ENCODE results near the gene PITRM1.
A peak's percentile ranks its signal among the peaks of the same experiment; 100 is the strongest.
"Not testable (repeated sequence)": the region's sequence is repeated elsewhere in the genome, so short reads cannot be mapped to it uniquely, and the experiment has no call there.

The PITRM1 gene, protein sequence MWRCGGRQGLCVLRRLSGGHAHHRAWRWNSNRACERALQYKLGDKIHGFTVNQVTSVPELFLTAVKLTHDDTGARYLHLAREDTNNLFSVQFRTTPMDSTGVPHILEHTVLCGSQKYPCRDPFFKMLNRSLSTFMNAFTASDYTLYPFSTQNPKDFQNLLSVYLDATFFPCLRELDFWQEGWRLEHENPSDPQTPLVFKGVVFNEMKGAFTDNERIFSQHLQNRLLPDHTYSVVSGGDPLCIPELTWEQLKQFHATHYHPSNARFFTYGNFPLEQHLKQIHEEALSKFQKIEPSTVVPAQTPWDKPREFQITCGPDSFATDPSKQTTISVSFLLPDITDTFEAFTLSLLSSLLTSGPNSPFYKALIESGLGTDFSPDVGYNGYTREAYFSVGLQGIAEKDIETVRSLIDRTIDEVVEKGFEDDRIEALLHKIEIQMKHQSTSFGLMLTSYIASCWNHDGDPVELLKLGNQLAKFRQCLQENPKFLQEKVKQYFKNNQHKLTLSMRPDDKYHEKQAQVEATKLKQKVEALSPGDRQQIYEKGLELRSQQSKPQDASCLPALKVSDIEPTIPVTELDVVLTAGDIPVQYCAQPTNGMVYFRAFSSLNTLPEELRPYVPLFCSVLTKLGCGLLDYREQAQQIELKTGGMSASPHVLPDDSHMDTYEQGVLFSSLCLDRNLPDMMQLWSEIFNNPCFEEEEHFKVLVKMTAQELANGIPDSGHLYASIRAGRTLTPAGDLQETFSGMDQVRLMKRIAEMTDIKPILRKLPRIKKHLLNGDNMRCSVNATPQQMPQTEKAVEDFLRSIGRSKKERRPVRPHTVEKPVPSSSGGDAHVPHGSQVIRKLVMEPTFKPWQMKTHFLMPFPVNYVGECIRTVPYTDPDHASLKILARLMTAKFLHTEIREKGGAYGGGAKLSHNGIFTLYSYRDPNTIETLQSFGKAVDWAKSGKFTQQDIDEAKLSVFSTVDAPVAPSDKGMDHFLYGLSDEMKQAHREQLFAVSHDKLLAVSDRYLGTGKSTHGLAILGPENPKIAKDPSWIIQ

DNA sequence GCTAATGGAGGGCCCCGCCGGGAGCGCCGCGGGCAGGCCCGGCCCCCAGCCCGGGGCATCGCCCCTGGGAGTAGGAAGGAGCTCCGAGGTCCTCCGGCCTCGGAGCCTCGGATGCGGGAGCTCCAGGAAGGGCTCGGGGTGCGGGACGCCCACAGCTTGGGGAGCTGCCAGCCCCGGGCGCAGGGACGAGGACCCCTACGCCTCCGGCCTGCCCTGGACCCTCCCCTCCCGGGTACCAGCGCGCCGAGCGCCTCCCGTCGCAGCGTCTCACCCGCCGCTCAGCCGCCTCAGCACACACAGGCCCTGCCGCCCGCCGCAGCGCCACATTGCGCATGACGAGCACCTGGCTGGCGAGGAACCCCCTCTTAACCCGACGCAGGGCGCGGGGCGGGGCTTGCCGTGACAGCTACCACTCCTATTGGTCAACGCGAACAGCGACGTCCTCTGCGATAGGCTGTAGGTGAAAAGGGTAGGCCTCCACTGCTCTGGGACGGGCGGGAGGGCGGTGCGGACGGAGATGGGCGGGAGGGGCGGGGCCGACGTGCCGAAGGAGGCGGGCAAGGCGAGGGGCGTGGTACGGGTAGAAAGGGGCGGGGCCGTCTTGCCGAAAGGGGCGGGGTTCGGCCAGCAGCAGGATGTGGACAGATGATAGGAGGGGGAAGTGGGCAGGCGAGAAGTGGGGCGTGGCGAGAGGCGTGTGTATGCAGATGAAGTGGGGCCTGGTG, at the start of gene PITRM1:
TSS of gene PITRM1 (minus strand) at position 337 of the 725 bp plus-strand sequence. CDS start at position 327, 10 bp downstream.
- DNase-seq (ENCODE audit: extremely low read depth in 1 of 2, low read depth in 1 of 2): peak; percentile 97 to 99

DNA sequence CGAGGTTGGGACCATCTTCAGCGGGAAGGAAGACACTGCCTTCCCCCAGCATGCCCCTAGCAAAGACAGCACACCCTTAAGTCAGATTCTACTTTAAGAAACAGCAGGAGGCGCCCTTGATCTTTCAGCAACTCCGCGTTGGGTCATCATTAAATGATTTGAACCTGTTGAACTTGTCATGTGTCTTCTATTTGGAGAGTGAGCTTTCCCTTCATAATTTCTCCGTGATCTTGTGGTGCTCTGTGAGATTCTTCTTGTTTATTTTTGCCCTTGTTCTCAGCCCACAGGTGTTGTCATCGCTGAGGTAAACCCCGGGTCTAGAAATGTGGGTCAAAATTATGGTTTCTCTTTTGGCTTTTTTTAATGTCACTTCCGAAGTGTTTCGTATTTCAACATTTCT, 49.5 kb upstream of the PITRM1 start:
- no peak for DNase-seq (ENCODE audit: extremely low read depth in 1 of 2, low read depth in 1 of 2)

DNA sequence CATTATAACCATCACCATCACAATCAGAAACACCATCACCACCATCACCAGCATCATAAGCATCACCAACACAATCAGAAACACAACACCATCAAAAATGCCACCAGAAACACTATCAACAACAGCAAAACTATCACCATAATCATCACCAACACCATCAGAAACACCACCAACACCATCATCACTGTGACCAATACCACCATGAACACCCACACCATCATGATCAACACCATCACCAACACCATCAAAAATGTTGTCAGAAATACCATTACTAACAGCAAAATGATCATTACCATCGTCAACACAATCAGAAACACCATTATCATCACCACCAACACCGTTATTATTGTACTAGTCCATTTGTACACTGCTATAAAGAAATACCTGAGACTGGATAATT, 49.0 kb upstream of the PITRM1 start:
- not testable (repeated sequence) for DNase-seq (ENCODE audit: extremely low read depth in 1 of 2, low read depth in 1 of 2)

DNA sequence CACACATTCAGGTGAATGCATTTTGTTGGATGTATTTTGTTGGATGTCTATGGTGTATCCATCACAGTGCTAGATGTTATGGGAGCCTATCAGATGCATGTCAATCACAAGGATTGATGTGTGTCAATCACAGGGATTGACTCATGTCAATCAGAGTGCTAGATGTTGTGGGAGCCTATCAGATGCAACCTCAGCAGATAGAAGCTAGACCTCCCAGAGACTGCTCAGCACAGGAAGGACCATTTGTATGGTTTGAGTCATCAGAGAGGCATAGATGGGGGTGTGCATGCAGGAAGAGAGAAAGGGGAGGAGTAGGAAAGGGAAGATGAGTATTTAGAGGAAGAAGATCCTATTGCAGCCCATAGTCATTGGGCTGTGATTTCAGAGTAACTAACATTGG, 48.3 kb upstream of the PITRM1 start:
- no peak for DNase-seq (ENCODE audit: extremely low read depth in 1 of 2, low read depth in 1 of 2)

DNA sequence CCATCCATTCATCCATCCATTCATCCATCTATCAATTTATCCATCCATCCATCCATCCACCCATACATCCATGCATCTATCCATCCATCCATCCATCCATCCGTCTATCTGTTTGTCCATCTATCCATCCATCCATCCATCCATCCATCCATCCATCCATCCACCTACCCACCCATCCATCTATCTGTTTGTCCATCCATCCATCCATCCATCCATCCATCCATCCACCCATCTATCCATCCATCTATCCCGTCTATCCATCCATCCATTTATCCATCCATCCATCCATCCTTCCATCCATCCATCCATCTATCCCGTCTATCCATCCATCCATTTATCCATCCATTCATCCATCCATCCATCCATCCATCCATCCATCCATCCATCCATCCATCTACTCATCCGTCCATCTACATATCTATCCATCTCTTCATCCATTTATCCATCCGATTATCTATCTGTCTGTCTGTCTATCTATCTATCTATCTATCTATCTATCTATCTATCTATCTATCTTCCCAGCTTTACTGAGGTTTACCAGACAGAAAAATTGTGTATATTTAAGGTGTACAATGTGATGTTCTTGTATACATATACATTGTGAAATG, 46.5 kb upstream of the PITRM1 start:
- DNase-seq (ENCODE audit: extremely low read depth in 1 of 2, low read depth in 1 of 2): not testable (repeated sequence)

DNA sequence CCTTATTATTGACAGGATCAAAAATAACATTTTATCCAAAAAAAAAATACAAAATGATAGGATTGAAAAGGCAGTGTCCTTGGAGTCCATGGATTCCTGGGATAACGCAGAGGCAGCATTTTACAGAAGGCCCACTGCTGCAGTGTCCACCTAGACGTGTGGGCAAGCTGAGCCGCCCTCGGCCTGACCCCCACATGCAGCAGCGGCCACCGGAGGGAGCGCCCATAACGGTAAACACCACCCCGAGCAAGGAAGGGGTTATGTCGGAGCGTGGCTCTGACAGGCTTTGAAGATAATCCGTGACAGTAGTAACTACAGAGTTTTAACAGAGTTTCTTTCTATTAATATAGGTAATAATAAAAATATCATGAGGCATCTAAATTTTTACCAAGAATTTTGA, 45.3 kb upstream of the PITRM1 start:
- DNase-seq (ENCODE audit: extremely low read depth in 1 of 2, low read depth in 1 of 2): no peak

DNA sequence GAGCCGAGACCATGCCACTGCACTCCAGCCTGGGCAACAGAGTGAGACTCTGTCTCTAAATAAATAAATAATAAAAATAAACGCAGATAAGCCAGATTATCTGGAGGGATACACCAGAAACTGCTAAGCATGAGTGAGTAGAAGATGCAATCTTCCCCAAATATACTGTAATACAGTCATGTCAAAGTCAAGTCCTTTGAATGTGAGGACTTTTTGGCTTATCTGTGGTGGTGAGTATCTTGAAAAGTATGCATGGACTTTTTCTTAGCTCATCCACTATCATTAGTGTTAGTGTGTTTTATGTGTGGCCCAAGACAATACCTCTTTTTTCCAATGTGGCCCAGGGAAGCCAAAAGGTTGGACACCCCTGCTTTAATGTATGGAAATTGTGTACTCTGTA, 44.7 kb upstream of the PITRM1 start:
- no peak for DNase-seq (ENCODE audit: extremely low read depth in 1 of 2, low read depth in 1 of 2)

DNA sequence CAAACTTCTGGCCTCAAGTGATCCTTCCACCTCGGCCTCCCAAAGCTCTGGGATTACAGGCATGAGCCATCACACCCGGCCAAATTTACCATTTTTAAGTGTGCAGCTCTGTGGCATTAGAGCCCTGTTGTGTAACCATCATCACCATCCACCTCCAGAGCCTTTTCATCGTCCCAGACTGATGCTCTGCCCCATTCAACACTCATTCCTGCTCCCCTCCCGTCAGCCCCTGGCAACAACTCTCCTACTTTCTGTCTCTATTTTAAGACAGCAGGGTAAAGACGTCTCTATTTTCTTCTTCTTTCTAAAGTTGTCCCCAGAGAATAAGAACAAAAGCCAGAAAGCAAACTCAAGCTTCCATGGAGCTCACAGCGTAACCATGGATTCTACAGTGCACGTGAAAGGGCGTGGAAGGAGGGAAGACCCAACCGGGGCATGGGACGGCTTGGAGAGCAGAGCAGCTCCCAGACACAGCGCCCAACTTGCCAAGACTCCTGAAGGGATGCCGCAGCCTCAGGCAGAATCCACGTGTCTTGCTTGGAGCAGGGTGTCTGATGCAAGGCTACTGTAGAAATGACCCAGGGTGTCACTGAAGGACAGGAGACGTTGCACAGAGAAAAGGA, 42.7 kb upstream of the PITRM1 start:
- DNase-seq (ENCODE audit: extremely low read depth in 1 of 2, low read depth in 1 of 2): no peak

DNA sequence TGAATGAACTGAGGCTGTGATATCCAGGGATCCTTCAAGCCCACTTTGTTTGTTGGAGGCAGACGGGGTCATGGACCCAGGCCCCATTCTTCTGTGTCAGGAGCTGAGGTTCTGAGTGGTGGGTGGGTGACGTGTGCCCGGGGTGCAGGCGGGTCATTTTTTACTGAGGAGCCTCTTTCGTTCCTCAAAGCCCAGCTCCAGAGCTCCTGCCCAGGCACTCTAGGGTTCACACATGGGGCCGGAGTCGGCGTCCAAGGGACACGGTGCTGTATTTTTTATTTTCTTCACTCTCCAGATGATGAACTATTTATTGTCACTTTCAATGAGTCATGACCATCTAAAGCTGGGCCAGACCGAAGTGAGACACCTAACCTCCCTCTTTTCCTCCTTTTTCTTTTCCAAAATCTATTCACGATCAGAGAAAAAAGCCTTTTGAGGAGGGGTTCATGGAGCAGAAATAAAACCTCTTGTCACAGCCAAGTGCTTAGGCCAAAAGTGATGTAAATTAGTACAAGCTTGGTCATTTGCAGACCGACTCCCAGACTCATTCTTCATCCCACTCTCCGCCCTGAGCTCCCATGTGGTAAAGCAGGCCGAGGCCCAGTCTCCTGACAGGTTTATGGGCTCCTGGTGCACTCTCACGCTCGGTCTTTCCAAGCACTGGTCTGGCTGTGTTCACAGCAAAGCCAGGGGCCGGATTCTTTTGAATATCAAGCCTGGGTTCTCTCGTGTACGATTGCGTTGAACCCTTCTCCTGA, 41.4 kb upstream of the PITRM1 start:
- no peak for DNase-seq (ENCODE audit: extremely low read depth in 1 of 2, low read depth in 1 of 2)

DNA sequence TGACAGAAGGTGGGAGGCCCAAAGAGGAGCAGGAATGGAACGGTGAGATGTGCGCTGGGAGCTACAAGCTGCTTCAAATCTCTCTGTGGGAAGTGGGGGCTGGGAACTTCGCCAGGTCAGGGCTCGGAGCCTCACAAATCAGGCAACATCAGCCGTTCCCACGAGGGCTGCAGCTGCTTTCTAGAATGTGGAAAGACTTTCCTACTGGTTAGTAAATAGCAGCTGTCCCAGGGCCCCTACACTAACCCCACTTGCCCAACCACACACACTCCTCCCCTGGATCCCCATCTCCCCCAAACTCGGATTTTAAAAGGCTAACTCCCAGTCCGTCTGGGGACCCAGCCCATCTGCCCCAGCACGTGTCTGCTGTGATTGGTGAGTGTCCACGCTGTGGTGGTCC, 40.6 kb upstream of the PITRM1 start:
- no peak for DNase-seq (ENCODE audit: extremely low read depth in 1 of 2, low read depth in 1 of 2)

DNA sequence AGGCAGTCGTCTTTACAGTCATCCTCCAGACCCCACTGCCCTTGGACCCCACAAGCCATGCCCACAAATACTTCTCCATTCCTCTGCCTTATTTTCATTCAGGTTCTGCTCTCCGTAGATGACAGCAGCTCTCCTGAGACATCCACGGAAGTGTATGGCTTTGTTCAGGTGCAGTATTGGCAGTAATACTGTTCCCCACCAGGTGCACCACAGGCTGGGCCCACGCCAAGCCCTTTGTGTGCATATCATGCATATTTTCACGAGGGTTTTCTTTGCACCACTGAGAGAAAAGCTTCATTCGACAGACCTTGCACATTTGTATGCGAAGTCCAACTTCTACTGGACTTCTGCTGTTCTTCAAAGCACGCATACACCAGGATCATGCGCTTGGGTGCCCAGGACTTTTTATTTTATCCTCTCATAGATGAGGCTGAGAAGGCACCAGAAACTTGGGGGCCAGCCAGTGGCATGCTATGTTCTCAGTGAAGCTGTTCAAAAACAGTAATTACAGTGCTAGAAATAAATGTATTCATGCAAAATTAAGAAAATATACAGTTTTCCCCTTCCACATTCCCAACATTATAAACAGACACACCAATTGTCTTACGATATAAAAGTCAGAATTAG, 37.8 kb upstream of the PITRM1 start:
- DNase-seq (ENCODE audit: extremely low read depth in 1 of 2, low read depth in 1 of 2): no peak

DNA sequence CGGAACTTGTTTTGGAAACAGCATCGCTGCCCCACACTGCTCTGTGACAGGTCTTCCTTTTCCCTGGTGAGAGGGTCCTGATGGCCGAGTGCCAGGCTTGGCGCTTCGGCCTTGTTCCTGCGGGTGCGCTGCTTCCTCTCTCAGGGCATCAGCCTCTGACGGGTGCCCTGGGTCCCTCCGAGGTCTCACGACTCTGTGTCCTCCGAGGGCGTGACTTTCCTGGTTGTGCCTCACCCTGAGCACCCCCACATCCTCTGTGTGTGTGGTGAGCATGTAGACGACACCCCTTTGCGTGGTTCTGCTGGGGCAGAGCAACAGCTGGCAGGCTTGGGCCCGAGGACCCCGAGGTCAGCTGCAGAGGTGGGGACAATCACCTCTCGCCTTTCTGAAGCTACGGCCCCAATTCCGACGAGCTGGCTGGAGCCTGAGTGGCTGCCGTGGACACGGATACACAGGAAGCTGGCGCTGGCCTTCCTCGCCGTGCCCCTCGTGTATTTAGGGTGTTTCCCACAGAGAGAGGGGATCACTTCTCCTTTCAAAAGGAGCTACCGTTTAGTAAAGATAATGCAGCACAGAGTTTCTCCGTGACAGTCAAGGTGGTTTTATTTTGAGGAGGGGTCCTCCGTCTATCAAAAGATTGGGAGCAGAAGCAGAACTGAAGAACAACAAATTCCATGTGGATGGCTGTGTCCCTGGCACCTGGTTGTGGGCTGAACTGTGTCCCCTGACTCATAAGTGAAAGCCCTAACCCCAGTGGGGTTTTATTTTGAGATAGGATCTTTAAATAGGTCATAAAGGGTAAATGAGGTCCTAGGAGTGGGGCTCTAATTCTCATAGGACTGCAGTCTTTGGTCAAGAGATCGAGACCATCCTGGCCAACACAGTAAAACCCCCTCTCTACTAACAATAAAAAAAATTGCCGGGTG, 36.2 kb upstream of the PITRM1 start:
- DNase-seq (ENCODE audit: extremely low read depth in 1 of 2, low read depth in 1 of 2): no peak

DNA sequence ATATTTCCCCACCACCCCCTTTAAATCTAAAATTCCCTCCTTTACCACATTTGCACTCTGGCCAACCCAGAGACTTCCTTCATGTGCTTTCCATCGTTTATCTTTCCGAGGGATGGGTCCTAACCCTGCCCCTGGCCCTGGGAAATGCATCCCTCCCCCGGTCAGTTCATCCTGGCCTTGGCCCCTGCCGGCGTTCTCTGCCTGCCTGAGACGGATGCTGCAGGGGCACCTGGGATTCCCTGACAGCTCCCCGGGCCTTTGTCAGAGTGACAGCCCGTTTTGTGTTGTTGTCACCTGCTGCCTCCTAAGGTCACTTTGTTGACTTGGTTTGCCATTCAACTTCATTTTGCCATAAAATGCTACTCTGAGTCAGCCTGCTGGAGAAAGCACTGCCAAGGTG, 34.8 kb upstream of the PITRM1 start:
- DNase-seq (ENCODE audit: extremely low read depth in 1 of 2, low read depth in 1 of 2): no peak

DNA sequence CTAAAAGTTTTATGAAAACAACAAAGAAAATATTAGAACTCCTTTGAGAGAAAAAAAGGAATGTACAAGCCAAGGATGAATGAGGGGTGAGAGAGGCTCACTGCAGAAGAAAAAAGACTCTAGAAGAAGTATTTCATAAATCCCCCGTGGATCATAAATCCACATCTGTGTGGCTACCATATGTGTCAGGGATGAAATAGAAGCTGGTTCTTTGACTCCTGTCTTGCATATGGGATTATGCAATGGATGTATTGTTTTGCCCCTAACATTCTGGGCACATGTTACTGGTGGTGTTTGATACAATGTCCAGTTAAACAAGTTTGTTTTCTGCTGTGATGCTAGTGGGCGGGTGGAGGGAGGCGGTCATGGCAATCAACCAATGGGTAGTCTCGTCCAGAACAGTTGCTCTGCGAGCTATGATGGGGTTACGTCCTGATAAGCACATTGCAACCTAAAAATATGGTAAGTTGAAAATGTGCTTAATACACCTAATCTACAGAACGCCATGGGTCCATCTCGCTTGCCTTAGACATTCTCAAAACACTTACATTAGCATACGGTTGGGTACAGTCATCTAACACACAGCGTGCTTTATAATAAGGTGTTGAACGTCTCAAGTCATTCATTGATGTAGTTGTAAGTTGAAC, 34.1 kb upstream of the PITRM1 start:
- no peak for DNase-seq (ENCODE audit: extremely low read depth in 1 of 2, low read depth in 1 of 2)

DNA sequence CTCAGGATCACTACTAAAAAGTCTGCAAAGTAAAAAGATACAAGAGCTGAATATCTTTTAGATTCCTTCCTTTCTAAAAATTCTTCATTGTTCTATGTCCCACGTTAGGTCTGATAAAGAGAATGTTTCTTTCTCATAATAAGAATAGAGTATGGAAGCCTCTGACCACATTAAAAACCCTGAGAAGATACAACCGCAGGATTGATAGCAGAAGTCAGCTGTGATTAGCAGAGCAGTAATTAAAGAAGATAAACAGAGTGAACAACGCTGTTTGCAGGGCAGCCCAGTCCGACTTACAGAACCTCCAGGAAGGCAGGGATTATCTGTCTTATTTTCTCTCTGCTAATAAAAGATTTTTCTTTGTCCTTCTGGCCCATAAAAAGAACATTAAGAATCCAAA, 31.4 kb upstream of the PITRM1 start:
- DNase-seq (ENCODE audit: extremely low read depth in 1 of 2, low read depth in 1 of 2): no peak

DNA sequence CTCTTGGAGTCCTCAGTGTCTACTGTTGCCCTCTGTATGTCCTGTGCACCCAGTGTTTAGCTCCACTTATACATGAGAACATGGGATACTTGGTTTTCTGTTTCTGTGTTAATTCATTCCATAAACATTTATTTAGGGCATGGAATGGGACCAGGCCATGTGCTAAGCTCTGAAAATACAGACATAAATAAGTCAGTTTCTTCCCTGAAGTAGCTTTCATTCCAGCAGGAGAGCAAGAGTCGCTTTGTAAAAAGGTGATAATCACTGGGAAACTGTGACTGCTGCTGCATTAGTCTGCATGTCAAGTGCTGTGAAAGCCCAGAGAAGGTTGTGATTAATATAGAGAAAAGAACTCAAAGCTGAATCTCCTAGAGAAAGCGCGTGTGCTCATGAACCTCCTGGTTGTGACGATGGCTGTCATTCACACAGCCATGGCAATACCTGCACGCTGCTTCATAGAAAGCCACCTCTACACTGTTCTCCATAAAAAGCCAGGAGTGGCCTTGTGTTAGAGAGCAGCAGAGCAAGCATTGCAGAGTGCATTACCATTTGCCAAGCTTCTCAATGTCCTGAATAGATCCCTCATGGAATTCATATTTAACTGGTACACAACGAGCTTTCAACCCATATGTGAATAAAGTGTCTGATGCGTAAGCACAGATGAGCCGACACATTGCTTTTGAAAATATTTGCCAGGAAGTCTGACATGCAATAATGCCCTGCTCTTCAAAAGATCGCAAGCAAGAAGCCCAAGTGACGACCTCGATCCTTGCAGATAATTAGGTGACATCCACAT, 30.6 kb upstream of the PITRM1 start:
- DNase-seq (ENCODE audit: extremely low read depth in 1 of 2, low read depth in 1 of 2): no peak

DNA sequence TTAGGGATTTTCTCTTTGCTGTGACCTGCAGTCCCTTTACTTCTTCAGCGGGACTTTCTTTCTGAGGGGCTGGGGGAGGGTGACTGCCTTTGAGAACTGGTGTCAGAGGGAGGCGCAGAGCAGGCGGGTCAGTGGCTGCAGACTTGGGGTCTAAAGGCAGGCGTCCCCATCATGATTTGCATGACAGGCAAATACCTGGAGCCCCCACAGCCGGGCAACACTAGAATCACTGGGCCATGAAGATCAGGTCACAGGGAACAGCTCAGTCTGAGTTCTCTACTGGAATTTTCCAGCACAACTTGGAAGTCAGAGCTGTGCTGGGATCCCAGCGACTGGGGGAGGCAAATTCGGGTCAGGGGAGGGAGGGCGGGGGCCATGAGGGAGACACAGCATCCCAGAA, 29.2 kb upstream of the PITRM1 start:
- DNase-seq (ENCODE audit: extremely low read depth in 1 of 2, low read depth in 1 of 2): no peak
